ENCODE results near the gene JDP2. TPM values are rescaled to one million over a fixed set of nuclear protein-coding genes. Genes with fewer than 3 reads are reported as not detected.

JDP2 gene
- total RNA-seq, 1 donor from 2014 or later, result 58.0 TPM

DNA sequence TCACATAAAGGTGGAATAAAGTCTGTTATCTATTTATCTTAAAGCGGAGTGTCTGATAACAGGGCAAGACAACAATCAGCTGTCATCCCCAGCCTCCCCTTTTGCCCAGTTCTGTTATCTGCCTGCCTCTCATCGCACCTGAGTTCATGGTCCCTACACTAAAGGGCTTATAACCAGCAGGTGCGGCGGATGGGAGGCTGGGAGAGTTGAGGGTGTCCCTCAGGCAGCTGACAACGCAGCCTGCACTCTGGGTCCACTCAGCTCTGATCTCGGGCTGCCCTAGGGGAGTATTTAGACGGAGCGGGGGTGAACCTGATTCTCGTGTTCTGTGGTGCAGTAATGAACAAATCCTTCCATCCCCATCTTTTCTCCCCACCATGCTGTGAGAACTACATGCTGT is 34.0 kb upstream of the JDP2 start:
- DNase-seq (no peak), ATAC-seq (no peak)
- TF ChIP-seq, protein P1, sequence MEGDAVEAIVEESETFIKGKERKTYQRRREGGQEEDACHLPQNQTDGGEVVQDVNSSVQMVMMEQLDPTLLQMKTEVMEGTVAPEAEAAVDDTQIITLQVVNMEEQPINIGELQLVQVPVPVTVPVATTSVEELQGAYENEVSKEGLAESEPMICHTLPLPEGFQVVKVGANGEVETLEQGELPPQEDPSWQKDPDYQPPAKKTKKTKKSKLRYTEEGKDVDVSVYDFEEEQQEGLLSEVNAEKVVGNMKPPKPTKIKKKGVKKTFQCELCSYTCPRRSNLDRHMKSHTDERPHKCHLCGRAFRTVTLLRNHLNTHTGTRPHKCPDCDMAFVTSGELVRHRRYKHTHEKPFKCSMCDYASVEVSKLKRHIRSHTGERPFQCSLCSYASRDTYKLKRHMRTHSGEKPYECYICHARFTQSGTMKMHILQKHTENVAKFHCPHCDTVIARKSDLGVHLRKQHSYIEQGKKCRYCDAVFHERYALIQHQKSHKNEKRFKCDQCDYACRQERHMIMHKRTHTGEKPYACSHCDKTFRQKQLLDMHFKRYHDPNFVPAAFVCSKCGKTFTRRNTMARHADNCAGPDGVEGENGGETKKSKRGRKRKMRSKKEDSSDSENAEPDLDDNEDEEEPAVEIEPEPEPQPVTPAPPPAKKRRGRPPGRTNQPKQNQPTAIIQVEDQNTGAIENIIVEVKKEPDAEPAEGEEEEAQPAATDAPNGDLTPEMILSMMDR (IDR thresholded peaks at IDR 0.05), result no peak
- no peaks in the 10 kb centered on the region for H3K4me1 ChIP-seq
- intact Hi-C loops (cut with DNase I), result no loop called here
- no peak overlapping the region for H3K4me3 ChIP-seq
- no peaks in the 10 kb centered on the region for H3K36me3 ChIP-seq
- H3K27me3 ChIP-seq, result no peaks in the 10 kb centered on the region
- H3K27ac ChIP-seq, result no peak overlapping the region
- no peaks in the 10 kb centered on the region for H3K9me3 ChIP-seq

DNA sequence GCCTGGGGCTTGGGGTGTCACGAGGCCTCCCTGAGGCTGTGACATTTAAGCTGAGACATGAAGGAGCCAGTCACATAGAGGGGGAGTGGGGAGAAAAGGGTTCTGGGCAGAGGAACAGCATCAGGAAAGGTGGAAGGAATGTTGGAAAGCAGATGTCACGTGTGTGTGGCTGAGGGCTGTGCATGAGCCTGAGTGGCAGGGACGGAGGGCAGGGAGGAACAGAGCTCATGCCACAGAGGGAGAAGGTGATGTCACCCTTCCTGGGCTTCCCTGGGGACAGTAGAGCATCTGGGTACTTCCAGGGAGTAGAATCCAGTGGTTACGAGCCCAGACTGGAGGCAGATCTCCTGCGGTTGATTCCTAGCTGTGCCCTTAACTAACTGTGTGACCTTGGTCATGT is 32.0 kb upstream of the JDP2 start:
- H3K4me3 ChIP-seq, result no peak overlapping the region
- H3K36me3 ChIP-seq, result no peaks in the 10 kb centered on the region
- H3K4me1 ChIP-seq, result peaks cover 14% of the 10 kb centered on the region
- ATAC-seq (no peak), DNase-seq (no peak)
- TF ChIP-seq, protein P1 (IDR thresholded peaks at IDR 0.05), result no peak
- intact Hi-C loops (cut with DNase I), result no loop called here
- no peaks in the 10 kb centered on the region for H3K9me3 ChIP-seq
- H3K27ac ChIP-seq, result no peak overlapping the region
- H3K27me3 ChIP-seq, result no peaks in the 10 kb centered on the region

DNA sequence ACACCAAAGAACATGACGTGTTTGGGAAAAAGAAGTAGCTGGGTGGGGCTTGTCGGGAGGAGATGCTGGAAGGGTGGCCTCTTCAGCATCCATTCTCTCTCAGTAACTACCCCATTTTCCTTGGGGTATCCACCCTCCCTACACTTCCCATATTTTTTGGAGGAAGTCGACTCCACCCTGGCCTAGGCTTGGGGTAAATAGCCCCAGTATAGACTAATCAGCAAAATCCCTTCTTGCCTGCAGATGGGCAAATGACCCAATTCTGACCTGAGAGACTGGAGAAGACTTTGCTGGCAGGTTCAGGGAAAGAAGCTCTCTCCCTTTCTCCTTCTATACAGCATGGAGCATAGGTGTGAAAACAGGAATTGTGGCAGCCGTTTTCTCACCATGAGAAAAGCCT is 28.5 kb upstream of the JDP2 start:
- Histone ChIP-seq H3K9me3 (no peaks in the 10 kb centered on the region), H3K27ac (no peak overlapping the region), H3K4me1 (peaks cover 17% of the 10 kb centered on the region), H3K36me3 (no peaks in the 10 kb centered on the region), H3K27me3 (no peaks in the 10 kb centered on the region), H3K4me3 (no peak overlapping the region)
- DNase-seq (no peak), ATAC-seq (no peak)
- TF ChIP-seq, protein P1 (IDR thresholded peaks at IDR 0.05), result no peak
- intact Hi-C loops (cut with DNase I), result no loop called here

DNA sequence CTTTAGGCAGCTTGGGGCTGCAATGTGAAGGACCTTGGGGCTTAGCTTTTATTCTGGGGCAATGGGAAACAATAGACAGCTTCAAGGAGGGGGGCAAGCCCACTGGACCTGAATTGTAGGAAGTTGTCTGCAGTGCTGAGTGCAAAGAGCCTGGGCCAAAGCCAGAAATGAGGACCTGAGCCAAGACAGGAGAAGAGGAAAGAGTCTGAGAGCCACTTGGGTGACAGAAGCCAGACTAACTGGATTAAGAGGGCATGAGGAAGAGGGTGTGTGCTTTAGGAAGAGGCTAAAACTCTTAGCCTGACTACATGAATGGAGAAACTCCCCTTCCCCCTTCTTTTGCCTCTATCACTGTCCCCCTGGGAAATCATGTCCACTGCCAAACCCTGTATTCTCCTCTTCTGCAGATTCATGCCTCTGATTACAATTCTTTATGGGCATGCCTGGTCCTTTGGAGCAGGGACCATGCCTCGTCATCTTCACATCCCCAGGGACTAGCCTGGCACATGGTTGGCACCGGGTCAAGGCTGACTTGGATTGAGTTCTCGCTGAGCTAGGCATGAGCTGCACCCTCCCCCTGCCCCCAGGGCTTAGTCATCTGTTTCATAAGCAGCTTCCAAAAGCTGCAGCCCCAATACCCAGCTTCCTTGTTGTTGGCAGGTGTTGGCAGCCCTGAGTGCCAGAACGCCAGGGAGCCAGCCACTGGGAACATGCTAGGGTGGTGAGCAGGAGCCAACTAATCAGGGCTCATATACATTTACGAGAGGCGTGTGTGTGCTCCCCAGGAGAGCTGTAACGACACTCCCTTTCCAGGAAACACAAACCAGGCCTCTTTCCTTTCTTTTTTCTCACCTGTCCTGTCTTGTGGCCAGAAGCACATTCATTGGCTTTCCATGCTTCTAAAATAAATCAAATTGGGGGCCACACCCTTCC is 27.7 kb upstream of the JDP2 start:
- no peaks in the 10 kb centered on the region for H3K27me3 ChIP-seq
- no peak overlapping the region for H3K4me3 ChIP-seq
- H3K4me1 ChIP-seq, result peaks cover 17% of the 10 kb centered on the region
- H3K9me3 ChIP-seq, result no peaks in the 10 kb centered on the region
- H3K27ac ChIP-seq, result peak overlapping the region; percentile 52
- H3K36me3 ChIP-seq, result no peaks in the 10 kb centered on the region
- TF ChIP-seq, protein P1 (IDR thresholded peaks at IDR 0.05), result no peak
- DNase-seq, result peak; percentile 92
- intact Hi-C loops (cut with DNase I), result no loop called here
- ATAC-seq, result peak; percentile 90

DNA sequence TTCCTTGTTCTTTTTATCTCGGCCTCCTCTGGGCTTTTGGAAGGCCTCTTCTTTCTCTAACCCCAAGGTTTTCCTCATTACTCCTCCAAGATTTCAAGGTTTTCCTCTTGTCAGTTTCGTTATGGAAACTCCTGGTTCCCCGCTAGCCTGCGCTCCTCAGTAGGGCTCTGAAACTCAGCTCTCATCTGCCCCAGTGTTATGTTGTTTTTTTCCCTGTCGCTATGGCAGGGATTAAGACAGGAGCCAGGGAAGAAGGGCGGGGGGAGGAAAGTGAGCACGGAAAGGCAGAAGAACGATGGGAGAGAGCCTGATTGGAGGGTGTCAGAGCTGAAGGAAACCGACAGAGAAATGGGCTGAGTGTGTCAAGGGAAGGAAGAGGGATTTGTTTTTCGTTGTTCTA is 26.5 kb upstream of the JDP2 start:
- DNase-seq (no peak), ATAC-seq (no peak)
- Histone ChIP-seq H3K4me3 (no peak overlapping the region), H3K9me3 (no peaks in the 10 kb centered on the region), H3K36me3 (no peaks in the 10 kb centered on the region), H3K4me1 (peaks cover 17% of the 10 kb centered on the region), H3K27ac (peak overlapping the region; percentile 52), H3K27me3 (no peaks in the 10 kb centered on the region)
- intact Hi-C loops (cut with DNase I), result no loop called here
- TF ChIP-seq, protein P1 (IDR thresholded peaks at IDR 0.05), result no peak

Measured in upper lobe of right lung (tissue), 1 donor.